Measurements from ENCODE around the gene SH3BP4.

The SH3BP4 gene

DNA sequence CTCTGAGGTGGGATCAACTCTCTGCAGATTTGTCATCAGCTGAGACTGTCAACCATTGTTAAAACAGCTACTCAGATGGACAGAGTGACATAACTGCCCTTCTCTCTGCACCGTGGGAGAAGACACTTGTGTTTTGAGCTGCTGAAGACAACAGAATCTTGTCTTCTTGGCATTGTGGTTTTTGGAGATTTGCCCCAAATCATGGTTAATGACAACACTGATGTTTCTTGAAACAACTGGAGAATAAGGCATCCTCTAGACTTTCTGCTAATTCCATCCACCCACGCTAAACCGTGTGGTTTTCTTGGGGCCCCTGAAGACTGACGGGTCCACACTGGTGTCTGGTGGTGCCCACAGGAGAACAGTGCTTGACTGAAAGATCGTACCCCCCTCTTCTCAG, 39.5 kb downstream of the SH3BP4 start:
- H3K36me3 ChIP-seq (ENCODE audit: control insufficient read depth, insufficient read depth, low read length), result peaks cover 7% of the 10 kb centered on the region
- H3K4me1 ChIP-seq (ENCODE audit: control insufficient read depth, insufficient read depth, low read length), result peaks cover 34% of the 10 kb centered on the region
- no peak overlapping the region for H3K27ac ChIP-seq (ENCODE audit: insufficient read depth, low read depth, low read length, poor library complexity, severe bottlenecking)
- H3K27me3 ChIP-seq (ENCODE audit: control insufficient read depth, insufficient read depth, low read length, poor library complexity, severe bottlenecking), result no peaks in the 10 kb centered on the region
- no peak overlapping the region for H3K4me3 ChIP-seq (ENCODE audit: insufficient read depth, low read depth, low read length)
- 95 to 97% methylated on average over 5 of the region's 5 CpGs for WGBS, 2 experiments
- no peaks in the 10 kb centered on the region for H3K9me3 ChIP-seq (ENCODE audit: control insufficient read depth, low read length)

DNA sequence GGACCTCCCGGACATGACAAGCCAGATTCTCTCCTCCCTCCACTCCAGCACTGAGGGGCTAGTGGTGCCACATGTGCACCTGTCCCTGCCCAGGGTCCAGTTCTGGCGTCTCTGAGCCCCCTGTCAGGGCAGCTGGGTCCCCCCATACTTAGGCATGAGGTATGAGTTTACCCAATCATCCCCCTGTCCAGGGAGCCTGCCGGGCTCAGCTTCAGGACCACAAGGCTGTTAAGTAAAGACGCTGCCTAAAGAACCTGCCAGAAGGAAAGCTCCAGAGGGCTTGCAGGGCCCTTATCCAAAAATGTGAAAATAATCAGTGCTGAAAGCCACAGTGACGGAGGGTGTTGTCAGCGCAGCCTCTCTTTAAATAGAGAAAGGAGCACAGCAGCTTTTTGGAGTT, 40.0 kb downstream of the SH3BP4 start:
- no peak overlapping the region for H3K27ac ChIP-seq (ENCODE audit: insufficient read depth, low read depth, low read length, poor library complexity, severe bottlenecking)
- no peaks in the 10 kb centered on the region for H3K9me3 ChIP-seq (ENCODE audit: control insufficient read depth, low read length)
- H3K36me3 ChIP-seq (ENCODE audit: control insufficient read depth, insufficient read depth, low read length), result peaks cover 7% of the 10 kb centered on the region
- WGBS, 2 experiments, result 96% methylated on average over 6 of the region's 6 CpGs
- H3K27me3 ChIP-seq (ENCODE audit: control insufficient read depth, insufficient read depth, low read length, poor library complexity, severe bottlenecking), result no peaks in the 10 kb centered on the region
- H3K4me3 ChIP-seq (ENCODE audit: insufficient read depth, low read depth, low read length), result no peak overlapping the region
- peaks cover 37% of the 10 kb centered on the region for H3K4me1 ChIP-seq (ENCODE audit: control insufficient read depth, insufficient read depth, low read length)

GRCh38 chr2:234992196-234992595, 40.4 kb downstream of the SH3BP4 start:
- Histone ChIP-seq H3K27me3 (ENCODE audit: control insufficient read depth, insufficient read depth, low read length, poor library complexity, severe bottlenecking) (no peaks in the 10 kb centered on the region), H3K4me3 (ENCODE audit: insufficient read depth, low read depth, low read length) (no peak overlapping the region), H3K27ac (ENCODE audit: insufficient read depth, low read depth, low read length, poor library complexity, severe bottlenecking) (no peak overlapping the region), H3K9me3 (ENCODE audit: control insufficient read depth, low read length) (no peaks in the 10 kb centered on the region), H3K4me1 (ENCODE audit: control insufficient read depth, insufficient read depth, low read length) (peaks cover 41% of the 10 kb centered on the region), H3K36me3 (ENCODE audit: control insufficient read depth, insufficient read depth, low read length) (peaks cover 7% of the 10 kb centered on the region)
- WGBS, 2 experiments, result 97 to 98% methylated on average over 10 of the region's 10 CpGs

- H3K36me3 ChIP-seq (ENCODE audit: control insufficient read depth, insufficient read depth, low read length), result peaks cover 7% of the 10 kb centered on the region
- peaks cover 44% of the 10 kb centered on the region for H3K4me1 ChIP-seq (ENCODE audit: control insufficient read depth, insufficient read depth, low read length)
- no peak overlapping the region for H3K4me3 ChIP-seq (ENCODE audit: insufficient read depth, low read depth, low read length)
- no peak overlapping the region for H3K27ac ChIP-seq (ENCODE audit: insufficient read depth, low read depth, low read length, poor library complexity, severe bottlenecking)
- no peaks in the 10 kb centered on the region for H3K9me3 ChIP-seq (ENCODE audit: control insufficient read depth, low read length)
- no peaks in the 10 kb centered on the region for H3K27me3 ChIP-seq (ENCODE audit: control insufficient read depth, insufficient read depth, low read length, poor library complexity, severe bottlenecking)
- 95 to 97% methylated on average over 23 of the region's 23 CpGs for WGBS, 2 experiments
Observed at GRCh38 chr2:234992624-234993349, 41.0 kb downstream of the SH3BP4 start.

DNA sequence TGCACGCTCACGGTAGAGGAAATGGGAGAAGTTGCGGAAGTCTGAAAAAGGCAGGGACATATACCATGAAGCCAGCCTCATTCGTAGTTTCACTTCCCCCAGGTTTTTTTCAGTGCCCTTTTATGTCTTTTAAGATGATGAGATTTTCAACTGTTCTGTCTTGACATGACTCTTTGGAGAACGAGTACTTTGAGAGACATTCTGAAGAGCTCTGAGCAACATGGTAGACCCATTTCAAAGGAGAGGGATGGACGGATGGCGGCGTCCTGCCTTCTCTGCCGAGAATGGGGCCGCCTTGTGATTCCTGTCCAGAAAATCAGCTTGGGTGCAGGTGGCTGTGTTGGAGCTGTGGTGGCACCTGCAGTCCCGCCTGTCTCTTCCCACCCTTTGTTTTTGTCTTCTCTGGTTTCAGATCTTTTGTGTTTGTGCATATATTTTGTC, 41.7 kb downstream of the SH3BP4 start:
- 94% methylated on average over 11 of the region's 11 CpGs for WGBS, 2 experiments
- Histone ChIP-seq H3K27ac (ENCODE audit: insufficient read depth, low read depth, low read length, poor library complexity, severe bottlenecking) (no peak overlapping the region), H3K4me3 (ENCODE audit: insufficient read depth, low read depth, low read length) (no peak overlapping the region), H3K9me3 (ENCODE audit: control insufficient read depth, low read length) (no peaks in the 10 kb centered on the region), H3K27me3 (ENCODE audit: control insufficient read depth, insufficient read depth, low read length, poor library complexity, severe bottlenecking) (no peaks in the 10 kb centered on the region), H3K4me1 (ENCODE audit: control insufficient read depth, insufficient read depth, low read length) (peaks cover 50% of the 10 kb centered on the region), H3K36me3 (ENCODE audit: control insufficient read depth, insufficient read depth, low read length) (peaks cover 7% of the 10 kb centered on the region)

- Histone ChIP-seq H3K27ac (ENCODE audit: insufficient read depth, low read depth, low read length, poor library complexity, severe bottlenecking) (peak overlapping the region; percentile 72), H3K36me3 (ENCODE audit: control insufficient read depth, insufficient read depth, low read length) (peaks cover 7% of the 10 kb centered on the region), H3K4me1 (ENCODE audit: control insufficient read depth, insufficient read depth, low read length) (peaks cover 59% of the 10 kb centered on the region), H3K4me3 (ENCODE audit: insufficient read depth, low read depth, low read length) (no peak overlapping the region), H3K27me3 (ENCODE audit: control insufficient read depth, insufficient read depth, low read length, poor library complexity, severe bottlenecking) (no peaks in the 10 kb centered on the region), H3K9me3 (ENCODE audit: control insufficient read depth, low read length) (no peaks in the 10 kb centered on the region)
- 77 to 80% methylated on average over 29 of the region's 29 CpGs for WGBS, 2 experiments
Observed at GRCh38 chr2:234994438-234995321, 42.9 kb downstream of the SH3BP4 start.

GRCh38 chr2:234995332-234996068, 43.7 kb downstream of the SH3BP4 start:
- Histone ChIP-seq H3K9me3 (ENCODE audit: control insufficient read depth, low read length) (no peaks in the 10 kb centered on the region), H3K36me3 (ENCODE audit: control insufficient read depth, insufficient read depth, low read length) (peaks cover 7% of the 10 kb centered on the region), H3K4me1 (ENCODE audit: control insufficient read depth, insufficient read depth, low read length) (peaks cover 66% of the 10 kb centered on the region), H3K27ac (ENCODE audit: insufficient read depth, low read depth, low read length, poor library complexity, severe bottlenecking) (peak overlapping the region; percentile 73), H3K27me3 (ENCODE audit: control insufficient read depth, insufficient read depth, low read length, poor library complexity, severe bottlenecking) (no peaks in the 10 kb centered on the region), H3K4me3 (ENCODE audit: insufficient read depth, low read depth, low read length) (no peak overlapping the region)
- WGBS, 2 experiments, result 84 to 86% methylated on average over 24 of the region's 24 CpGs

GRCh38 chr2:234996069-234996940, 44.5 kb downstream of the SH3BP4 start:
- peaks cover 69% of the 10 kb centered on the region for H3K4me1 ChIP-seq (ENCODE audit: control insufficient read depth, insufficient read depth, low read length)
- no peaks in the 10 kb centered on the region for H3K9me3 ChIP-seq (ENCODE audit: control insufficient read depth, low read length)
- H3K4me3 ChIP-seq (ENCODE audit: insufficient read depth, low read depth, low read length), result no peak overlapping the region
- 38% methylated on average over 18 of the region's 18 CpGs for WGBS, 2 experiments
- H3K27ac ChIP-seq (ENCODE audit: insufficient read depth, low read depth, low read length, poor library complexity, severe bottlenecking), result peak overlapping the region; percentile 73
- H3K36me3 ChIP-seq (ENCODE audit: control insufficient read depth, insufficient read depth, low read length), result peaks cover 7% of the 10 kb centered on the region
- H3K27me3 ChIP-seq (ENCODE audit: control insufficient read depth, insufficient read depth, low read length, poor library complexity, severe bottlenecking), result no peaks in the 10 kb centered on the region

- 91 to 95% methylated on average over 13 of the region's 13 CpGs for WGBS, 2 experiments
- no peaks in the 10 kb centered on the region for H3K9me3 ChIP-seq (ENCODE audit: control insufficient read depth, low read length)
- H3K4me3 ChIP-seq (ENCODE audit: insufficient read depth, low read depth, low read length), result no peak overlapping the region
- H3K4me1 ChIP-seq (ENCODE audit: control insufficient read depth, insufficient read depth, low read length), result peaks cover 70% of the 10 kb centered on the region
- H3K36me3 ChIP-seq (ENCODE audit: control insufficient read depth, insufficient read depth, low read length), result peaks cover 7% of the 10 kb centered on the region
- no peaks in the 10 kb centered on the region for H3K27me3 ChIP-seq (ENCODE audit: control insufficient read depth, insufficient read depth, low read length, poor library complexity, severe bottlenecking)
- no peak overlapping the region for H3K27ac ChIP-seq (ENCODE audit: insufficient read depth, low read depth, low read length, poor library complexity, severe bottlenecking)
Observed at GRCh38 chr2:234996941-234997270, 45.1 kb downstream of the SH3BP4 start.

Data from ectodermal cell (in vitro differentiated cells).